HL-60/S4 (cell line): ENCODE data around the gene BLOC1S4.

Experiments used
- in situ Hi-C: fragments of 300-500 bp; cut with MboI; formaldehyde crosslinking; loops from 2 replicates; pipeline ENCODE4 v1.14.3; 2022; ENCODE audit warnings: low sequenced_read_pairs

Gene BLOC1S4

GRCh38 chr4:6715704-6716017 is 313 bp upstream of the BLOC1S4 start:
- in situ Hi-C loops: loop anchor here (10.0 kb wide), 1 partner anchor 359 kb away; no protein-coding TSS in a partner anchor

- in situ Hi-C loops: loop anchor here (10.0 kb wide), 1 partner anchor 358 kb away; no protein-coding TSS in a partner anchor
Observed at GRCh38 chr4:6716958-6717655, 1.1 kb downstream of the BLOC1S4 start.

- in situ Hi-C loops: loop anchor here (10.0 kb wide), 1 partner anchor 356 kb away; no protein-coding TSS in a partner anchor
Observed at GRCh38 chr4:6718932-6719610, 3.1 kb downstream of the BLOC1S4 start.

- in situ Hi-C loops: loop anchor here (10.0 kb wide), 2 partner anchors 145 to 355 kb away; no protein-coding TSS in a partner anchor
Observed at GRCh38 chr4:6719611-6720179, 3.7 kb downstream of the BLOC1S4 start.

- in situ Hi-C loops: loop anchor here (10.0 kb wide), 1 partner anchor 145 kb away; no protein-coding TSS in a partner anchor
Observed at GRCh38 chr4:6720202-6720699, 4.3 kb downstream of the BLOC1S4 start.

GRCh38 chr4:6721121-6721520 is 5.1 kb downstream of the BLOC1S4 start:
- in situ Hi-C loops: loop anchor here (10.0 kb wide), 1 partner anchor 144 kb away; no protein-coding TSS in a partner anchor

- in situ Hi-C loops: loop anchor here (10.0 kb wide), 1 partner anchor 142 kb away; no protein-coding TSS in a partner anchor
Observed at GRCh38 chr4:6722891-6723290, 6.9 kb downstream of the BLOC1S4 start.

GRCh38 chr4:6723851-6724250 is 7.9 kb downstream of the BLOC1S4 start:
- in situ Hi-C loops: loop anchor here (10.0 kb wide), 1 partner anchor 141 kb away; no protein-coding TSS in a partner anchor

GRCh38 chr4:6724421-6725111 is 8.6 kb downstream of the BLOC1S4 start:
- in situ Hi-C loops: loop anchor here (10.0 kb wide), 1 partner anchor 140 kb away; no protein-coding TSS in a partner anchor

GRCh38 chr4:6725427-6725961 is 9.5 kb downstream of the BLOC1S4 start:
- in situ Hi-C loops: loop anchor here (10.0 kb wide), 1 partner anchor 139 kb away; no protein-coding TSS in a partner anchor

GRCh38 chr4:6727081-6727942 is 11.3 kb downstream of the BLOC1S4 start:
- in situ Hi-C loops: loop anchor here (10.0 kb wide), 1 partner anchor 137 kb away; no protein-coding TSS in a partner anchor

- in situ Hi-C loops: loop anchor here (10.0 kb wide), 1 partner anchor 137 kb away; no protein-coding TSS in a partner anchor
Observed at GRCh38 chr4:6727943-6728250, 11.9 kb downstream of the BLOC1S4 start.

GRCh38 chr4:6728320-6729029 is 12.5 kb downstream of the BLOC1S4 start:
- in situ Hi-C loops: loop anchor here (10.0 kb wide), 1 partner anchor 136 kb away; no protein-coding TSS in a partner anchor

- in situ Hi-C loops: no loop called here
Observed at GRCh38 chr4:6730603-6731317, 14.8 kb downstream of the BLOC1S4 start.

GRCh38 chr4:6731318-6731675 is 15.3 kb downstream of the BLOC1S4 start:
- in situ Hi-C loops: no loop called here

GRCh38 chr4:6731780-6732179 is 15.8 kb downstream of the BLOC1S4 start:
- in situ Hi-C loops: no loop called here

GRCh38 chr4:6732441-6733357 is 16.7 kb downstream of the BLOC1S4 start:
- in situ Hi-C loops: no loop called here
